Heart left ventricle (tissue), 13 donors: ENCODE results near the gene SNRNP70.

Source experiments
- CTCF ChIP-seq, 12 donors: fragments of 200-600 bp; sonication (generic) in 4 of 12; IDR thresholded peaks; one replicate each; pipeline versions ENCODE4 v1.5.0 to v1.8.0; 2018 to 2022; ENCODE audit warnings: antibody characterized with exemption in 12 of 12, mild to moderate bottlenecking in 5 of 12
- POLR2A ChIP-seq, 2 donors: fragments of 450-650 bp; IDR thresholded peaks; one replicate each; pipeline ENCODE4 v1.6.1; 2017; ENCODE audit warnings: antibody characterized with exemption in 2 of 2, mild to moderate bottlenecking in 2 of 2, moderate library complexity in 2 of 2
- donor health status: ischemic (EF 13 %, LVEDD 7.1; RV severe dilation, severe dysfunction).
- donor health status: DM: no; HTN: yes; CAD: no.
- donor health status: DM: no; HTN: no; CAD: no.
- donor health status: ischemic (EF 25% LVEDD 6.9; RV normal size, moderate dysfunction).
- donor health status: ischemic (EF 25% LVEDD 5.7; RV mildly dilated, moderate dysfunction).
- donor health status: ischemic (EF 35%, LVEDD 5.7; RV mildly dilated, moderate dysfunction).
- donor health status: nonischemic (EF 11% LVEDD 7.7; RV severe dilation, severe dysfunction).
- donor health status: DM: yes; HTN: yes; CAD: no.
- donor health status: PGD.
- donor health status: ischemic (EF 29% LVEDD 5.4; RV normal size, mild dysfunction).
- donor health status: nonischemic (EF 23%, LVEDD 6.1; RV moderate dilation, normal function).

GRCh38 chr19:49061000-49061399, 24.3 kb upstream of the SNRNP70 start:
- TF ChIP-seq CTCF (IDR thresholded peaks at IDR 0.05) (no peak), POLR2A (IDR thresholded peaks at IDR 0.05) (no peak)
